CD14-positive monocyte (primary cell): Measurements from ENCODE around the gene TAL2. TPM values are rescaled to one million over a fixed set of nuclear protein-coding genes. Genes with fewer than 3 reads are reported as not detected.

ENCODE experiments used
- DNase-seq, 3 donors: peaks; one replicate each; pipeline ENCODE4 v3.0.0-alpha.2; 2011 to 2022
- H2AFZ ChIP-seq: 2 replicates; pipeline ENCODE4 v1.6.0; 2012; ENCODE audit warnings: mild to moderate bottlenecking, low read depth, low read length, inconsistent platforms; ENCODE audit not compliant: insufficient read depth, poor library complexity, severe bottlenecking
- H3K27ac ChIP-seq, 2 donors: 1 replicate in 1 of 2; 2 replicates in 1 of 2; pipeline ENCODE4 v1.5.1; 2012 to 2013; ENCODE audit warnings: low read length in 2 of 2, control low read depth in 1 of 2, inconsistent platforms in 1 of 2, low read depth in 1 of 2, mild to moderate bottlenecking in 1 of 2
- H3K27me3 ChIP-seq, 2 donors: one replicate each; pipeline versions ENCODE4 v1.6.0 to v1.6.1; 2011 to 2013; ENCODE audit warnings: low read length in 2 of 2; ENCODE audit not compliant: control insufficient read depth in 2 of 2, insufficient read depth in 2 of 2
- H3K36me3 ChIP-seq, 2 donors: replicated peaks in 1 of 2; 1 replicate in 1 of 2; 2 replicates in 1 of 2; pipeline versions ENCODE4 v1.5.1 to v1.6.1; 2012 to 2013; ENCODE audit warnings: low read length in 2 of 2, control low read depth in 1 of 2, inconsistent platforms in 1 of 2, mild to moderate bottlenecking in 1 of 2; ENCODE audit not compliant: insufficient read depth in 2 of 2, control insufficient read depth in 1 of 2
- H3K4me1 ChIP-seq, 2 donors: 1 replicate in 1 of 2; 2 replicates in 1 of 2; pipeline versions ENCODE4 v1.5.1 to v1.6.1; 2012 to 2013; ENCODE audit warnings: low read length in 2 of 2, control low read depth in 1 of 2, inconsistent platforms in 1 of 2, mild to moderate bottlenecking in 1 of 2, moderate library complexity in 1 of 2; ENCODE audit not compliant: insufficient read depth in 2 of 2, control insufficient read depth in 1 of 2
- H3K4me2 ChIP-seq: replicated peaks from 2 replicates; pipeline ENCODE3; 2012; ENCODE audit warnings: low read length, moderate library complexity, mild to moderate bottlenecking; ENCODE audit not compliant: poor library complexity, severe bottlenecking; ENCODE audit errors: extremely low read depth
- H3K4me3 ChIP-seq, 3 experiments: fragments of 200-600 bp in 1 of 3; sonication (generic) in 1 of 3; replicated peaks in 1 of 3; 1 replicate in 2 of 3; 2 replicates in 1 of 3; pipeline ENCODE4 v1.5.1; 2011 to 2013; ENCODE audit warnings: low read length in 3 of 3, mild to moderate bottlenecking in 3 of 3, control low read depth in 2 of 3, low read depth in 2 of 3, inconsistent platforms in 1 of 3, moderate library complexity in 1 of 3
- H3K79me2 ChIP-seq: 2 replicates; pipeline ENCODE4 v1.6.0; 2012; ENCODE audit warnings: mild to moderate bottlenecking, control low read depth, inconsistent platforms, low read length, moderate library complexity; ENCODE audit not compliant: insufficient read depth
- H3K9ac ChIP-seq: 2 replicates; pipeline ENCODE4 v1.6.0; 2017; ENCODE audit warnings: low read length, mild to moderate bottlenecking; ENCODE audit not compliant: insufficient read depth, poor library complexity, severe bottlenecking
- H3K9me3 ChIP-seq, 2 donors: replicated peaks in 1 of 2; 1 replicate in 1 of 2; 2 replicates in 1 of 2; pipeline versions ENCODE4 v1.5.1 to v1.6.1; 2012 to 2013; ENCODE audit warnings: low read length in 2 of 2, control low read depth in 1 of 2; ENCODE audit not compliant: control insufficient read depth in 1 of 2, insufficient read depth in 1 of 2
- H4K20me1 ChIP-seq: 2 replicates; pipeline ENCODE4 v1.6.0; 2012; ENCODE audit warnings: mild to moderate bottlenecking, low read length, control low read depth, moderate library complexity; ENCODE audit not compliant: insufficient read depth
- H3K27ac Mint-ChIP-seq, 7 donors: one replicate each; pipeline ENCODE4 v1.8.0; 2020; ENCODE audit warnings: mild to moderate bottlenecking in 7 of 7, mixed read lengths in 7 of 7, moderate library complexity in 6 of 7, inconsistent platforms in 2 of 7
- H3K27me3 Mint-ChIP-seq, 3 donors: one replicate each; pipeline ENCODE4 v1.8.0; 2021 to 2022; ENCODE audit warnings: low read depth in 3 of 3, mild to moderate bottlenecking in 3 of 3, mixed read lengths in 3 of 3, moderate library complexity in 3 of 3, inconsistent platforms in 1 of 3
- H3K36me3 Mint-ChIP-seq, 2 donors: one replicate each; pipeline ENCODE4 v1.8.0; 2020; ENCODE audit warnings: mixed read lengths in 2 of 2, inconsistent platforms in 1 of 2, mild to moderate bottlenecking in 1 of 2
- H3K4me1 Mint-ChIP-seq: one replicate; pipeline ENCODE4 v1.8.0; 2020; ENCODE audit warnings: mild to moderate bottlenecking, mixed read lengths
- H3K4me3 Mint-ChIP-seq, 2 donors: one replicate each; pipeline ENCODE4 v1.8.0; 2020; ENCODE audit warnings: mild to moderate bottlenecking in 2 of 2, mixed read lengths in 2 of 2, moderate library complexity in 1 of 2
- H3K9me3 Mint-ChIP-seq, 7 donors: one replicate each; pipeline ENCODE4 v1.8.0; 2020 to 2022; ENCODE audit warnings: mixed read lengths in 7 of 7, mild to moderate bottlenecking in 6 of 7, moderate library complexity in 6 of 7, inconsistent platforms in 2 of 7
- CTCF ChIP-seq: fragments of 200-600 bp; IDR thresholded peaks from one replicate; pipeline ENCODE4 v1.8.0; 2022; ENCODE audit warnings: antibody characterized with exemption, mild to moderate bottlenecking
- WGBS: methylation state at CpG from one replicate; pipeline ENCODE4 v1.1.5; 2013; ENCODE audit warnings: missing lambda C conversion rate; ENCODE audit not compliant: insufficient coverage; 5-methylcytosine and 5-hydroxymethylcytosine counted together
- intact Hi-C, 2 donors: fragments of 100-400 bp; cut with micrococcal nuclease; formaldehyde crosslinking; loops; one replicate each; pipeline versions ENCODE4 v1.15.0 to v1.15.1; 2023
- polyA plus RNA-seq, 3 donors: library from polyadenylated mRNA; depleted of rRNA in 1 of 3; unstranded in 2 of 3; stranded (reverse) in 1 of 3; fragments of 300-500 nt in 2 of 3; fragments of >200 nt in 1 of 3; fragmentation: Illumina TruSeq in 2 of 3; gene quantifications; 1 replicate in 2 of 3; 2 replicates in 1 of 3; pipeline ENCODE4 v1.2.3, GENCODE V29; 2012 to 2021

TAL2 gene
- polyA plus RNA-seq, 3 donors = not detected

- WGBS = 1% methylated on average over 35 of the region's 42 CpGs
- intact Hi-C loops = loop anchor here (10.0 kb wide), 2 partner anchors 260 to 770 kb away; partner anchors contain the start of gene ABCA1 (in 1 of the 2)
- peak overlapping the region; percentile 74 for H3K9ac ChIP-seq
Measured at GRCh38 chr9:105694848-105695581, 32.8 kb downstream of the TAL2 start.

More at GRCh38 chr9:105694848-105695581, 32.8 kb downstream of the TAL2 start:
- peaks cover 3 to 5% of the 10 kb centered on the region in 2 donors for H3K27me3 ChIP-seq
- Mint-ChIP-seq H3K4me1 (peaks cover 24% of the 10 kb centered on the region), H3K27me3 (peaks cover 8 to 16% (median 9%) of the 10 kb centered on the region in 3 donors), H3K36me3 (no peaks in the 10 kb centered on the region), H3K27ac (peak overlapping the region; percentile 53 to 92 (median 80)), H3K4me3 (peak overlapping the region; percentile 85 to 90), H3K9me3 (no peaks in the 10 kb centered on the region)
- H3K36me3 ChIP-seq = no peaks in the 10 kb centered on the region
- H3K9me3 ChIP-seq = no peaks in the 10 kb centered on the region
- peak overlapping the region; percentile 69 to 86 for H3K27ac ChIP-seq
- no peaks in the 10 kb centered on the region for H4K20me1 ChIP-seq
- peaks cover 20 to 31% of the 10 kb centered on the region in 2 donors for H3K4me1 ChIP-seq
- H3K4me3 ChIP-seq = peak overlapping the region; percentile 51 to 81 (median 80)
- peak overlapping the region; percentile 94 for H3K4me2 ChIP-seq
- peaks cover 5% of the 10 kb centered on the region for H3K79me2 ChIP-seq
- DNase-seq = peak; percentile 88 to 96 (median 89)
- H2AFZ ChIP-seq = peak overlapping the region; percentile 77
- TF ChIP-seq CTCF = no peak
